Urinary bladder (tissue), 4 donors: ENCODE measurements around the gene TMEM229B. TPM values are rescaled to one million over a fixed set of nuclear protein-coding genes. Genes with fewer than 3 reads are reported as not detected.

ENCODE experiments used
- DNase-seq: peaks from one replicate; pipeline ENCODE4 v3.0.0-alpha.2; 2015; ENCODE audit errors: extremely low spot score
- H3K27ac ChIP-seq: one replicate; pipeline ENCODE4 v1.5.1; 2013; ENCODE audit warnings: low read depth, mild to moderate bottlenecking, moderate library complexity
- H3K36me3 ChIP-seq: one replicate; pipeline ENCODE4 v1.6.1; 2013; ENCODE audit warnings: mild to moderate bottlenecking, moderate library complexity; ENCODE audit not compliant: insufficient read depth
- H3K4me1 ChIP-seq: one replicate; pipeline ENCODE4 v1.6.1; 2013; ENCODE audit warnings: mild to moderate bottlenecking, moderate library complexity; ENCODE audit not compliant: insufficient read depth
- H3K4me3 ChIP-seq: one replicate; pipeline ENCODE4 v1.5.1; 2013; ENCODE audit warnings: low read depth, low read length
- WGBS: extraction: QIAGEN DNeasy Blood & Tissue Kit; methylation state at CpG from one replicate; pipeline ENCODE4 v1.1.7; 2013; 5-methylcytosine and 5-hydroxymethylcytosine counted together
- polyA plus RNA-seq: library from polyadenylated mRNA; stranded (reverse); fragments of 200-250 nt; gene quantifications from one replicate; pipeline ENCODE4 v1.2.3, GENCODE V29; 2013
- total RNA-seq: library from RNA; depleted of rRNA; stranded (reverse); fragments of >200 nt; gene quantifications from one replicate; pipeline ENCODE4 v1.2.3, GENCODE V29; 2014
- donor health status: healthy with polysubstance abuse.
- donor health status: healthy.

Gene TMEM229B
- total and polyA plus RNA-seq, 2 donors = 3.0 to 4.4 TPM

GRCh38 chr14:67490196-67490595, 1.7 kb upstream of the TMEM229B start:
- Histone ChIP-seq H3K36me3 (no peaks in the 10 kb centered on the region), H3K27ac (no peak overlapping the region), H3K4me3 (no peak overlapping the region), H3K4me1 (no peaks in the 10 kb centered on the region)
- no peak for DNase-seq
- 78% methylated on average over 4 of the region's 4 CpGs for WGBS

DNA sequence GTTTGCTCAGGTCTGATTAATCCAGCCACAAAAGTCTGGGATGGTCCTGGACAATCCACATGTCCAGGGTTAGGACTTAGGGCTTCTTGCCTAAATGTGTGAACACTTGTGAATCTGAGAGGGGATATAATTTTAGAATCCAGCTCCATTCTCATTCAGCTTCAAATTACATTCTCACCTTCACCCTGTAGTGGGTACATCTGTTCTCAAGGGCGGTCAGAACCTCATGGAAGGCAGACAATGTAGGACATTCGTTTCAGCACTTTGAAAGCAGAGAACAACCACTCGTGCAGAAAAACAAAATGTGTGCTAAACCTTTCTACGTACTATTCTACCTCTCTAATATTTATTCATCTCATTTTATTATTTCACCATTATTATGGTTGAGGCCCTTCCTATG, 1.2 kb downstream of the TMEM229B start:
- DNase-seq = no peak
- no peak overlapping the region for H3K27ac ChIP-seq

DNA sequence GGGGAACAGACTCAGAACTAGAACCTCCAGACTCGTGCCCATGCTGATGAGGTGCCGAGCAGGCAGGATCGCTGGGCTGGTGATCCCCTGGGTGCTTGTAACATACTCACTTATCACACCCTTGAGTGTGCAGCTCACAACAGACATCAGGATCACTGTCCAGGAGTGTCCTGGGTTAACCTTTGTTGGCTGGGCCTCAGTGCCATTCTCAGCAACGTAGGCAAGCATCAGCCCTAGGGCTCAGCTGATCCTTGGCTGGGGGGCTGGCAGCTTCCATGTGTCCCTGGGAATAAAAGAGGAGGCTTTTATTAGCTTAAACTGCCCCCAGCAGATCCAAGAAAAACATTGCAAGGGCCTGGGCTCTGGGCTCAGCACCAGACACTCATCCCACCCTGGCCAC, 1.6 kb downstream of the TMEM229B start:
- no peak for DNase-seq
- Histone ChIP-seq H3K4me3 (no peak overlapping the region), H3K36me3 (no peaks in the 10 kb centered on the region), H3K27ac (no peak overlapping the region), H3K4me1 (no peaks in the 10 kb centered on the region)
- WGBS = 79% methylated on average over 4 of the region's 4 CpGs

More for the DNA sequence above, 1.2 kb downstream of the TMEM229B start:
- H3K36me3 ChIP-seq = no peaks in the 10 kb centered on the region
- H3K4me3 ChIP-seq = no peak overlapping the region
- H3K4me1 ChIP-seq = no peaks in the 10 kb centered on the region
- 91% methylated on average over 4 of the region's 4 CpGs for WGBS

DNA sequence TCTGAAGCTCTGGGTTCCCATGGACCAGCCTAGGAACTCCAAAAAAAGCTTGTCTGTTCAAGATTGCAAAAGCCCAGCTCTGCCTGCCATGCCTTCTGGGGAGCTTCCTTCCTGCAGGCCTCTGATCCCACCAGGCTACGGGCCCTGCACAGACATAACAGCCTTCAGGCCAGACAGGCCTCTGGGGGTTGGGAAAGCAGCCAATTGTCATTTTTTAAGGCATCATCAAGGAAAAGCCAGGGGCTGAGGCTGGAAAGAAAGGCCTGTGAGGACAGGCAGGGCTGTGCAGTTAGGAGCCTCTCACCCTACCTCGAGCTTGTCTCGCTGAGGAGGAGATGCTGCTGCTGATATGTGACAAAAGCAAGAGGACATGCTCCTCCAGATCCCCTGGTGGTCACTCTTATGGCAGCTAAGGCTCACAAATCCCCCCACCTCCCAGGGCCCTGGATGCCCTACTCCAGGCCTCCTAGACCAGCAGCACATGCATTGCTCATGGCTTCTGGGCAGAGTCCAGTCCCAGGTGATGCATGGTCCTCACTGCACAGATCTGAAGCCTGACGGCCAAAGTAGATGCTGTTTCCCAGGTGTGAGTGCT, 2.9 kb downstream of the TMEM229B start:
- no peak overlapping the region for H3K27ac ChIP-seq
- no peaks in the 10 kb centered on the region for H3K36me3 ChIP-seq
- no peak overlapping the region for H3K4me3 ChIP-seq
- 70% methylated on average over 4 of the region's 4 CpGs for WGBS
- H3K4me1 ChIP-seq = no peaks in the 10 kb centered on the region
- no peak for DNase-seq

GRCh38 chr14:67483579-67484285, 4.8 kb downstream of the TMEM229B start:
- 85% methylated on average over 8 of the region's 8 CpGs for WGBS
- Histone ChIP-seq H3K4me1 (no peaks in the 10 kb centered on the region), H3K36me3 (no peaks in the 10 kb centered on the region), H3K27ac (no peak overlapping the region), H3K4me3 (no peak overlapping the region)
- no peak for DNase-seq

GRCh38 chr14:67482231-67483164, 6.0 kb downstream of the TMEM229B start:
- no peaks in the 10 kb centered on the region for H3K36me3 ChIP-seq
- H3K4me3 ChIP-seq = no peak overlapping the region
- no peak overlapping the region for H3K27ac ChIP-seq
- no peaks in the 10 kb centered on the region for H3K4me1 ChIP-seq
- no peak for DNase-seq
- 91% methylated on average over 8 of the region's 8 CpGs for WGBS

DNA sequence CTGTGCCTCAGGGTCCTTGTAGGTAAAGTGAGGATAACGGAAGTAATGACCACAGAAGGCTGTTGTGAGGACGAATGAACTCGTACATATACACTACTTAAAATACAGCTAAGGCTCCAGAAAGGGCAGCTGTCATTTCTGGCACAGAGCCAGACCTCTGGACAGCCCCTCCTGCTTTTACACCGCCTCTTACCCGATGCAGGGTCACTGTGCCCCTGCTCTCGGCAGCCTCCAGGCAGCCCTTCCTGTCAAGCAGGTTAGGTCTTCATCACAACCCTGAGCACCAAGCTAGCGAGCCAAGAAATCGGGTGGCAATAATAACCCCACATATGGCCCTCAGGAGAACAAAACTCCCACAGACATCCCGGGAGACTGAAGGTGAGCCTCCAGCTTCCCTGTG, 8.5 kb downstream of the TMEM229B start:
- WGBS = 46% methylated on average over 9 of the region's 9 CpGs

GRCh38 chr14:67478800-67479084, 9.8 kb downstream of the TMEM229B start:
- H3K4me3 ChIP-seq = no peak overlapping the region
- H3K4me1 ChIP-seq = no peaks in the 10 kb centered on the region
- WGBS = 85% methylated on average over 2 of the region's 2 CpGs
- no peaks in the 10 kb centered on the region for H3K36me3 ChIP-seq
- no peak for DNase-seq
- H3K27ac ChIP-seq = no peak overlapping the region

More for the DNA sequence above, 8.5 kb downstream of the TMEM229B start:
- Histone ChIP-seq H3K4me3 (no peak overlapping the region), H3K36me3 (no peaks in the 10 kb centered on the region), H3K4me1 (no peaks in the 10 kb centered on the region), H3K27ac (no peak overlapping the region)
- DNase-seq = no peak

DNA sequence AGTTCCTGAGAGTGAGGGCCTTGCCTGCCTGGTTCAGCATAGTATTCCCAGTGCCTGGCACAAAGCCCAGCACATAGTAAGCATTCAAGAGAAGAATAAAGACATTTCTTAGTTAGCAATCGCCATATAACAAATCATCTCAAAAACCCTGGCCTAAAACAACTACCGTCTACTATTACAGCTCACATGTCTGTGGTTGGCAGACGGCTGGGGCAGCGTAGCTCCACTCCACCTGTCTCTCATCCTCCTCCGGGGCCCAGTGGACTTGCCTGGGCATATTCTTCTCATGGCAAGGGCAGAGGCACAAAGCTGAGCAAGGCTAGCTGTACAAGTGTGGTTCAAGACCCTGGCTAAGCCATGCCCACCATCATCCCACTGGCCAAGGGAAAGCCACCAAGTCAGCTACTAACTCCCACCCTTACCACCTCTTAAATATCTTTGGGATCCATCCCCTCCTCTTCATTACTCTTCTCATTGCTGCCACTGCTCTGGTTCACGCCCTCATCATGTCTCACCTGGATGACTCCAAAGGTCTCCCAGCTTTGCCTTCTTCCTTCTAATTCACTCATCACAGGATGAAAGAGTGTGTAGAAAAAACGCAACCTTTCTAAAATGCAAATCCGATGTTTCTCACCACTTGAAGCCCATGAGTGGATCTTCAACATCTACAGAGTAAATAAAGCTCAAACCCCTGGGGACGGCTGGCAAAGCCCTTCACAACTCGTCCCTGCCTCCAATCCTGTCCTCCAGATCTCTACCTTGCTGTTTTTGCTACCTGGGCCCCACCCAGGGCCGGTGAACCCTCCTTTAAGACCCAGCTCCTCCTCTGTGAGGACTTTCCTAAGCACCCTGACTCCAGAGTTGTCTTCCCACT, 10.4 kb downstream of the TMEM229B start:
- H3K4me3 ChIP-seq = no peak overlapping the region
- WGBS = 83% methylated on average over 11 of the region's 11 CpGs
- H3K36me3 ChIP-seq = no peaks in the 10 kb centered on the region
- H3K27ac ChIP-seq = no peak overlapping the region
- no peak for DNase-seq
- H3K4me1 ChIP-seq = no peaks in the 10 kb centered on the region

DNA sequence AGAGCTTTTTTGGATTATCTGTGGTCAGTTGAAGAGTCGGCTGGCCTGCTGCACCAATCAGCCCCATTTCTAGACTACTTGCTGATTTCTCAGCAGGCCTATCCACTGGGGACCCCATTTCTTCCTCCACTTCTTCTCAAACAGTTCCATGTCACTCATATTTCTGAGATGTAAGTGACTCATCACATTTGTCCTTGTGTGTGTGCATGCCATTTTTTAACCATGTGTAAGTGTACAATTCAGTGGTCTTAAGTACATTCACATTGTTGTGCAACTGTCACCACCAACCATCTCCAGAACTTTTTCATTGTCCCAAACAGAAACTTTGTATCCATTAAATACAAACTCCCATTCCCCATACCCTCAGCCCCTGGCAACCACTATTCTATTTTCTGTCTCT, 14.2 kb downstream of the TMEM229B start:
- 90% methylated on average over 1 of the region's 1 CpG for WGBS
- no peak for DNase-seq
- Histone ChIP-seq H3K36me3 (no peaks in the 10 kb centered on the region), H3K27ac (no peak overlapping the region), H3K4me1 (no peaks in the 10 kb centered on the region), H3K4me3 (no peak overlapping the region)

- no peak overlapping the region for H3K4me3 ChIP-seq
- no peak for DNase-seq
- no peaks in the 10 kb centered on the region for H3K36me3 ChIP-seq
- H3K4me1 ChIP-seq = no peaks in the 10 kb centered on the region
- no peak overlapping the region for H3K27ac ChIP-seq
- 97% methylated on average over 52 of the region's 52 CpGs for WGBS
Observed at GRCh38 chr14:67473290-67474082, 15.0 kb downstream of the TMEM229B start.

GRCh38 chr14:67472726-67473125, 15.8 kb downstream of the TMEM229B start:
- WGBS = 88% methylated on average over 10 of the region's 10 CpGs
- Histone ChIP-seq H3K4me1 (no peaks in the 10 kb centered on the region), H3K4me3 (no peak overlapping the region), H3K27ac (no peak overlapping the region), H3K36me3 (no peaks in the 10 kb centered on the region)
- no peak for DNase-seq

DNA sequence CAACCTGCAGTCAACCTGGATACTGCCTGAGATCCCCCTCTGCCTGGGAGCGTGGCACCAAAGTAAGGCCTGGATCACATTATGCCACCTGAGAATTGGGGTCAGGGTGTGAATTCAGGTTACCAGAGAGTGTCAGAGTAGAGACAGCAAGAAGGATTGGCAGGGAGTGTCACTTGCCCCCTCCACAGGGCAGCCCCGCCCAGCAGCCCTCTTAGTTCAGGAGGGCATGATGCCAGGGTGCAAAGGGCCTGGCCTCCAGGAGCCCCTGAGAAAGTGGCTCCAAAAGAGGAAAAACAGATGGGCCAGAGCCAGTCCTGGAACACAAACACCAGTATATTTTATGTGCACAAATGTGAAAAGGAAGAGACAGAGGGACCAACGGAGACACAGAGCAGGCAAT, 18.6 kb downstream of the TMEM229B start:
- no peaks in the 10 kb centered on the region for H3K4me1 ChIP-seq
- H3K4me3 ChIP-seq = no peak overlapping the region
- DNase-seq = no peak
- H3K27ac ChIP-seq = no peak overlapping the region
- 96% methylated on average over 3 of the region's 3 CpGs for WGBS
- H3K36me3 ChIP-seq = no peaks in the 10 kb centered on the region
